Fibroblast of gingiva (primary cell): ENCODE results near the gene ATP5ME.

Experiments used
- DNase-seq: peaks from one replicate; pipeline ENCODE4 v3.0.0-alpha.2; 2011; ENCODE audit warnings: low read depth

Gene ATP5ME

DNA sequence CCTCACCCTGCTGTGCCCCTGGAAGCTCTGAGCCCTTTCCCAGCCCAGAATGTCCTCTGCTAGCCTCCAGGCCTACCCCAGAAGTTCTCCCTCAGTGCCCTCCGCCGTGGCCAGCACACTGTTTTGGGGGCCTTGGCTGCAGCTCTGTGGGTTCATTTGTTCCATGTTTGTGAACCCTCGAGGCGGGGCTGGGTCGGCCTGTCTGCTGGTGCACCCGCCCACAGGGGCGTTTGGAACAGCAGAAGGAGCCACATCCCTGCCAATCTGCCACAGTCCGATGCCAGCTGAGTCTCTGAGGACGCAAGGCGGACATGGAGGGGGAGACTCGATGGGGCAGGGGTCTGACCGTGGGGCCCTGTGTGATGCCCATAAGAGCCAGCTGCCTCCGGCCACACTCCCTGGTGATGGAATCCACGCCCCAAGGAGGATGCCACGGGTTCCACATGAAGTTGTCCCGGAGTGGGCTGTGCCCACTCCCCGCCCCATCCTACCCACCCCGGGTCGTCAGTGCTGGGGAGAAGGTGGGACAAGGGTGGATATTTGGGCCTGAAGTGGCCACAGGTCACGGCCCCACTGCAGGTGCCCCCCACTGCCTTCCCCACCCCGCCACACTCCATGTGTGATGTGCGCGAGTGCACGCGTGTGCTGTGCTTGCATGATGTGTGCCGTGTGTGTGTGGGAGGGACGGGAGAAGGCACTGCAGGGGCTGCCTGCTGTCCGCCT, 7.1 kb downstream of the ATP5ME start:
- no peak for DNase-seq

DNA sequence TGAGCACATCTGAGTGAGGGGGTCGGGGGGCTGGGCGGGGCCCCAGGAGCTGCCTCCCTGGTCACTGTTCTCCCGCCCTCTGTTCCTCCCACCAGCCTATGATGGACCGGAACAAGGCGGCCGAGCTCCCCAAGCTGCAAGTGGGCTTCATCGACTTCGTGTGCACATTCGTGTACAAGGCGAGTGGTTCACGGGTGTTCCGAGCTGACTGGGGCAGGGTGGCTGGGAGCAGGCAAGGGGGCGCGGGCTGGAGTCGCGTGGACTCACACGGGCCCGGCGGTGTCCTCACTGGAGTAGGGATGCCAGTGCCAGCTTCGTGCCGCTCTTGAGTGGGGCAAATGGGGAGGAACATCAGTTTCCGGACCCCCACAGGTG, 7.7 kb downstream of the ATP5ME start:
- DNase-seq = no peak

DNA sequence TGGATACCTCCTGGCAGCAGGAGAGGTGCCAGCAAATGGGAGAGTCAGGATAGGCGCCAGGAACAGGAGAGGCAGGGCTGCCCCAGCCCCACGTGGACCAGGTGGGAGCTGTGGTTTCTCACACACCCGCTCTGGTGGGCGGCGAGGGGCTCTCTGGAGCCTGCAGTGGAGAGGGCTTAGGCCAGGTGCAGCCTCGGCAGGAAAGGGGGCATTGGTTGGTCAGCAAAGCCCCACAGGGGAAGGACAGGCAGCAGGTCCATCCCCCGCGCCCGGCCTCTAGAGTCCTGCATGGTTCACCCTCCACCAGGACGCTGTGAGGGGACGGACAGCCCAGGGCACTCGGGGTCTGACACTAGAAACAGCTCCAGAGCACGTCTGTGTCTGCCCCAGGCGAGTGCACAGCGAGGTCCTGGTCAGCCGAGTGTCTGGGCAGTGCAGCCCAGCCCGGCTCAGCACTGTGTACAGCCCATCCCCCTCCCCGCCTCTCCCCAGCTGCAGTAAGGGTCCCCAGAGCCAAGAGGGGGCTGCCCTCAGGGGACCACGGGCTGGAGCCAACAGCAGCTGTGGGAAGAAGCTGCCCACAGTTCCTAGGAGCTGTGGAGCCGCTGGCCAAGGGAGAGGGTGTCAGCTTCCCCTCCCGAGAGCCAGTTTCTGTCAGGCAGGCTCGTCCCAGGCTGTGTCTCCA, 8.2 kb downstream of the ATP5ME start:
- DNase-seq = no peak

DNA sequence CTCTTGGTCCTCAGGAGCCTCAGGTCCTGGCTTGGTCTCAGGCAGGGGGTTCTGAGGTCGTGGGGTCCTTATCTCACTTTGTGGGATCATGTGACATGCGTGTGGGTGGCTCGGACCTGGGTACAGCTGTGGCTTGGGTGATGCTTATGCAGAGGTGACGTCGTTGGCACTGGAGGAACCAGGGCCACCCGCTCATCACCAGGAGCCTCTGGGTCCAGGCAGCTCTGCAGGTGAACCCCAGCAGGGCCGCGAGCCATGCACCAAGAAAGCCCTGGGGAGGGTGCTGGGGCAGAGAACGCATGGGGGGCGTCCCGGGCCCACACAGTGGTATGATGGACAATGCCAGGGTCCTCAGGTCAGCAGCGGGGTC, 8.7 kb downstream of the ATP5ME start:
- DNase-seq = no peak

DNA sequence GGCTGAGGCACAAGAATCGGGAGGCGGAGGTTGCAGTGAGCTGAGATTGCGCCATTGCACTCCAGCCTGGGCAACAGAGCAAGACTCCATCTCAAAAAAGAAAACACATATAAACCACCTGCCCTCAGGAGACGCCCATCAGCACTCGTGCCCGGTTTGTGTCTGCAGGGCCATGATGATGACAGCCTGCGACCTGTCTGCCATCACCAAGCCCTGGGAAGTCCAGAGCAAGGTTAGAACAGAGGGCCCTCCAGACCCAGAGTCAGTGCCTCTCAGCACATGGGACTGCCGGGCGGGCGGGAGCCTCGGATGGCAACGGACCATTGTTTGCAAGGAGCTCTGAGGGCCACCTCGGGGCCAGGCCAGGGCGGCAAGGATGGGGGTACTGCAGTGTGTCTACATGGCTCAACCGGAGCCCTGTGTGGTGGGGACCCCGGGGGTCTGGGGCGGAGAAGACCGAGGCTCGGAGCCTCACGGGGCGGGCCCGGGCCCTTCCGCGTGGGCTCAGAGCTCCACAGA, 9.3 kb downstream of the ATP5ME start:
- DNase-seq = no peak

DNA sequence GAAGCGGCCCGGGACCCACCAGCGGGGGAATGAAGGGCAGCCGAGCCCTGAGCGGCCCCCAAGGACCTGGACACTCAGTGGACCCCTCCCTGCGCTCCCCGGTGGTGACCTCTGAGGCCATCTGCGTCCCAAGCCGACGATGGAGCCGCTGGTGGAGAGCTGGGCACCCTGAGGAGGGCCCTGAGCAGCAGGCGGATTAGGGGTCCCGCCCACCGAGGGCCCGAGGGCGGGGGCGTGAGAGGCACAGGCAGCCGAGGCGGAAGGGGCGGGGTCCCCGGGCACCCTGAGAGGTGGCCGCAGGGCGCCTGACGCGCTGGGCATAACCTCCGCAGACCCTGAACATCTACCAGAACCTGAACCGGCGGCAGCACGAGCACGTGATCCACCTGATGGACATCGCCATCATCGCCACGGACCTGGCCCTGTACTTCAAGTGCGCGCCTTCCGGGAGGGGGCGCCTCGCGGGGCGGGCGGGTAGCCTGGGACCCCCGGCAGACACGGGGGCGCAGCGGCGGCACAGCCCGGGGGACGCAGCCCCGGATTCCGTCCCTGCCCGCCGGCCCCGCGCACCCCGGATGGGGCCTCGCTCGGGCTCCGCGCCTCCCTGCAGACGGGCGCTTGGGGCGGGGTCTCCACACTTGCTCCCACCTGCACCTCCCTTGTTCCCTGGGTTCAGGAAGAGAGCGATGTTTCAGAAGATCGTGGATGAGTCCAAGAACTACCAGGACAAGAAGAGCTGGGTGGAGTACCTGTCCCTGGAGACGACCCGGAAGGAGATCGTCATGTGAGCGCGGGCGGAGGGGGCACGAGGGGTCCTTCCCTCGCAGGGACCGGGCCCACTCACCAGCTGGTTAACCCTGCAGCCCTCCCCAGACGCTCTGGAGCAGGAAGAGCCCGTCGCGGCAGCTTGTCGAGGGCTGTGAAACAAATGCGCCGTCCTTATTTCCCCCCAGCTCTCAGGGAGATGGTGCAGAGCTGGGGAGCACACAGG, 10.3 kb downstream of the ATP5ME start:
- DNase-seq = no peak

DNA sequence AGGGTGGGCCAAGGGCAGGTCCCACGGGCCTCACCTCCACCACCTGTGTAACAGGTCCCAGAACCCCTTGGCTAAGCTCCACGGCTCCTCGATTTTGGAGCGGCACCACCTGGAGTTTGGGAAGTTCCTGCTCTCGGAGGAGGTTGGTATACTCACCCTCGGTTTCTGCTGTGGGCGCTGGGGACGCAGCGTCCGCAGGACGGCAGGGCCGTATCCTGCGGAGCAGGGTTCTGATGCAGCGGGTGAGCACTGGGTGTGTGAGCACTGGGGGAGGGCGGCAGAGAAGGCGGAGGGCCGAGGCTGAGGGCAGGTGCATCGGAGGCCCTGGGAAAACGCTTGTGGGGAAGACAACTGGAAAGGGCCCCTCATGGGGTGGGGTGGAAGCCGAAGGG, 11.0 kb downstream of the ATP5ME start:
- no peak for DNase-seq

- DNase-seq = no peak
Measured at GRCh38 chr4:661881-662761, 12.0 kb downstream of the ATP5ME start.

- DNase-seq = no peak
Measured at GRCh38 chr4:661231-661630, 12.8 kb downstream of the ATP5ME start.

DNA sequence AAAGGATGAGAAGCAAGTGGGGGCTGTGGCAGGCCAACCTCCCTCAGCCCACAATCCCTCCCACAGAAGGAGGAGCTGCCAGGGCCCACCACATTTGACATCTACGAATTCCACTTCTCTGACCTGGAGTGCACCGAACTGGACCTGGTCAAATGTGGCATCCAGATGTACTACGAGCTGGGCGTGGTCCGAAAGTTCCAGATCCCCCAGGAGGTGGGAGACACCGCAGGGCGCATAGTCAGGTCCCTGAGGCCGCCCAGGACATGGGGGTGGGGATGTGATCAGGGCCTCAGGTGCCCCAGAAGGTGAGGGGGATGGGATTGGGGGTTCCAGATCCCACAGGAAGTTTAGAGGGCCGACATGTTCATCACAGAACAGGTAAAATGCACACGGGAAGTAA, 13.7 kb downstream of the ATP5ME start:
- DNase-seq = no peak

GRCh38 chr4:659851-660250, 14.2 kb downstream of the ATP5ME start:
- DNase-seq = no peak

DNA sequence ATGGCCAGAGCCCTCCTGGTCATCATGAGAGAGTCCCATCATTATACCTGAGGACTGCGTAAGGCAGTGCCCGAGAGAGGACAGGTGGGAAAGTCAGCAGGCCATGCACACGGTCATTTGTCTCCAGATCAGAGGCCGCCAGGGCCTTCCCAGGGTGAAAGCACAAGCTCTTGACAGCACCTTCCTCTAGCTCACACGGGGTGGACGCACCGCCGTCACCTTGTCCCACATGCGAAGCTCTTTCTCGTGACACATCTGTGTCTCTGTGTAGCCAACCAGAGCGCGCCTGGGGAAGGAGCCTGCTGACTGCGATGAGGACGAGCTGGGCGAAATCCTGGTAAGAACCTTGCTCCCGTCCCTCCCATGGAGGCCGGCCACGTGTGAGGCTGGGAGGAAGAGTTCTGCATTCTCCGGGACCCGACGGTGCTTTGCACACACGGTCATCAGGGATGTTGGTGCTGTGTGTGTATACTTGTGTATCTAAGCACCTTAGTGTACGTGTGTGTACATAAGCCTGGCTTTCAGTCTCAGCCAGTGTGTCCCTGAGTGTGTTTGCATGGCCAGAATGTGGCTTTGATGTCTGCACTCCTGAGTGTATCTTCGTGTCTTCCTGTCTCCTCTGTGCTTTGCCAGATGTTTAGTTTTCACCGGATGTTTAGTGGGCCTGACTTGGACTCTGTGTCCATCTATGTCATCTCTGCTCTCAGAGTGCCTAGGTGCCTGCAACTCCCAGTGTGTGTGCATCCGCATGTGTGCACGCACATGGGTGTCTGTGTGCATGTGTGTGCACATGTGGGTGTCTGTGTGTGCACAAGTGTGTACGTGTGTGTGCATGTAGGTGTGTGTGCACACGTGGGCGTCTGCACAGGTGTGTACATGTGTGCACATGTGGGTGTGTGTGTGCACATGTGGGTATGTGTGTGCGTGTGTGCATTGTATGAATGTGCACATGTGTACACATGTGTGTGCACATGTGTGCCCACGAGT, 15.1 kb downstream of the ATP5ME start:
- DNase-seq = no peak

DNA sequence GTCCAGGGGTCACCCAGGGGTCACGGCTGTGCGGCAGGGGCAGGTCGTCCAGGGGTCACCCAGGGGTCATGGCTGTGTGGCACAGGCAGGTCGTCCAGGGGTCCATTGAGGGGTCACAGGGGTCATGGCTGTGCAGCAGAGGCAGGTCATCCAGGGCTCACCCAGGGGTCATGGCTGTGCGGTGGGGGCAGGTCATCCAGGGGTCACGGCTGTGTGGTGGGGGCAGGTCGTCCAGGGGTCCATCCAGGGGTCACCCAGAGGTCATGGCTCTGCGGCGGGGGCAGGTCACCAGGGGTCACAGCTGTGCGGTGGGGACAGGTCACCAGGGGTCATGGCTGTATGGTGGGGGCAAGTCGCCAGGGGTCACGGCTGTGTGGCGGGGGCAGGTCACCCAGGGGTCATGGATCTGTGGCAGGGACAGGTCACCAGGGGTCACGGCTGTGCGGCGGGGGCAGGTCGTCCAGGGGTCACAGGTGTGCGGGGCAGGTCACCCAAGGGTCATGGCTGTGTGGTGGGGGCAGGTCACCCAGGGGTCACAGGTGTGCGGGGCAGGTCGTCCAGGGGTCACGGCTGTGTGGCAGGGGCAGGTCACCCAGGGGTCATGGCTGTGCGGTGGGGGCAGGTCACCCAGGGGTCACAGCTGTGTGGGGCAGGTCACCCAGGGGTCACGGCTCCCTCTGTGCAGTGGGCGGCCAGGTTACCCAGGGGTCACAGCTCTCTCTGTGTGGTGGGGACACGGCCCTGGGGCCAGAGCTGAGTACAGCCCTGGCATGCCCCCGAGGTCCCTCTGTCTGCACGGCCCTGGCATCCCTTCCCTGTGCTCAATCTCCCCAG, 16.0 kb downstream of the ATP5ME start:
- no peak for DNase-seq

GRCh38 chr4:657338-657833, 16.7 kb downstream of the ATP5ME start:
- no peak for DNase-seq

GRCh38 chr4:656436-657337, 17.4 kb downstream of the ATP5ME start:
- no peak for DNase-seq

- DNase-seq = no peak
Measured at GRCh38 chr4:655464-656151, 18.5 kb downstream of the ATP5ME start.

DNA sequence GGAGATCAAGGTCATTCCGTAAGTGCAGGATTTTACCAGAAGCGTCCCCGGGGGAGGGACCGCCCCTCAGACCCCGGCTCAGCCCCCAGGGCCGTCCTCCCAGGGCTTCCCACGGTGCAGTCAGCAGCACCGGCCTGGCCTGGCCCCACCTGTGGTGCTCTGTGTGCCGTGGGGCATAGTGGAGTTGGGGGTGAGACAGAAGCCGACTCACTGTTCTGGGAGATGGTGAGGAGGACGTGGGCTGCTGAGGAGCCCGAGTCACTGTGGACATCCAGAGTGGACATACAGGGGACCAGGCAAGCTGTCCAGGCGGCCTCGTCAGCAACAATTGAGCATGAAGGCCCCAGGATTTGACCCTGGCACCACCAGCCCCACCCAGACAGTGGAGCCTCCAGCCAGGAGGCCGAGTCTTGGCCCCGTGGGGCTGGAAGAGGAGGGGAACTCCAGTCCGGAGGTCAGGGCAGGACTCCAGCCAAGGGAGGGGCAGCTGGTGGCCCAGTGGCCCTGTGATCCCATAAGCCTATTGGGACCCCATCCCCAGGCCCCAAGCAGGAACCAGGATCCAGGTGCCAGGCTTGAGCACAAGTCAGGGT, 19.1 kb downstream of the ATP5ME start:
- no peak for DNase-seq
